Femur (tissue), 1 donor: ENCODE results near the gene SLC25A21.
"Not testable (repeated sequence)": the region's sequence is repeated elsewhere in the genome, so short reads cannot be mapped to it uniquely, and the experiment has no call there.

Experiments used
- DNase-seq: peaks from one replicate; pipeline ENCODE4 v3.0.0-alpha.2; 2017

The SLC25A21 gene

DNA sequence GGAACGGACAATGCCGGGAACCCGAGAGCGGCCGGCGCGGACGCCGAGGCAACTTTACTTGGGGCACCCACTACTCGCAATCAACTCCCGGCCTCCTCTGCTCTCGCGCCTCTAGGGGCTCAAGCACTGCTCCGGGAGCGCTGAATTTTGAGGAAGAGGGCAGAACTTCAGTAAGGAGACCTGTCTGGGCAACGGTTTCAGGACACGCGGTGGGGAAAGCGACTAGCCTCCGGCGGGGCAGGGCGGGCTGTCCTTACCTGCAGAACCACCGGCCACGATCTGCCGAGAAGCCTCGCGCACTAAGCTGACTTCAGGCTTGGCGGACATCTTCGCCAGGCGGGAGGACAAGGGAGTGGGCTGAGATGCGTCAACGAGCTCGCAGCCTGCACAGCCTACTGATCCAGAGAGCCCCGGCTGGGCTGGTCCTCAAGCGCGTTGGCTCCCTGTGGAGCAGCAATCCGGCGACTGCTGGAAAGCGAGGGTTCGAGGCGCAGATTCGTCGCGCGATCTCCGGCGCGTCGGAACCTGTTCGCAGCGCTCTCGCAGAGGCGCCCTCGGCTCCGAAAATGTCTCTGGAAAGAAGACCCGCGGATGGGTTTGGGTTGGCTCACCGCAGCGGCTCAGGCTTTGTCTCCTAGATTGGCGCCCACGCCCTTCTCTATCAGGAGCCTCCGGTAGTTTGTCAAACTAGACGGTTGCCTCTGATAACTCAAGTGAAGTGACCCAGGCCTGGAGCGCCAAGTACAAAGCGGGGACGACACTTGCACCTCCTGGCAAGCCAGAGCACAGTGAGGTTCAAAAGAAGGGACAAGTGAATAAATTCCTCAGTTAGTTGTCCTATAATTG lies at the start of gene SLC25A21:
SLC25A21 (minus strand) TSS at position 583 of the 846 bp plus-strand sequence.
- DNase-seq: peak; percentile 84

DNA sequence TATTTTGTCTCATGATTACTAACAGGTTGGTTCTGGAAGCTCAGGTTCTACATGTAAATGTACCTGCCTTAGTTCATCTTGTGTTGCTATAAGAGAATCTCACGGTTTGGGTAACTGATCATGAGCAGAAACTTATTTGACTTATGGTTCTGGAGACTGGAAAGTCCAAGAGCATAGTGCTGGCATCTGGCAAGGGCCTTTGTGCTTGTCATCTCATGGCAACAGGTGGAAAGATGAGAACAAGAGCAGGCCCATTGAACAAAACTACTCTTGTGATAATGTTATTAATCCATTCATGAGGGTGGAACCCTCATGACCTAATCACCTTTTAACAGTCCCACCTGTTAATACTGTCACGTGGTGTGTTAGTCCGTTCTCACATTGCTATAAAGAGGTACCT lies 48.7 kb upstream of the SLC25A21 start:
- no peak for DNase-seq

DNA sequence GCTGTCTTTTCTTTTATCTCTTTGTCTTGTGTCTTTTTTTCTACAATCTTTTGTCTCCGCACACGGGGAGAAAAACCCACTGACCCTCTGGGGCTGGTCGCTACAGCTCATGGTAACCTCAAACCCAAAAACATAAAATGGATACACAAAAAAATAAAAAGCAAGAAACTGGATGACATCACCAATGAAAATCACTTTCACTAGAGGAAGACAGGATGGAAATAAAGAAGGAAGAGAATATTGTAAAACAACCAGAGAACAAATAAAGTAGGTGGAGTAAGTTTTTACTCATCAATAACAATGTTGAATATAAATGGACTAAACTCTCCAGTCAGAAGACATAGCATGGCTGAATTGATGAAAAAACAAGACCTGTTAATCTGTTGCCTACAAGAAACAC lies 42.9 kb upstream of the SLC25A21 start:
- DNase-seq: no peak

DNA sequence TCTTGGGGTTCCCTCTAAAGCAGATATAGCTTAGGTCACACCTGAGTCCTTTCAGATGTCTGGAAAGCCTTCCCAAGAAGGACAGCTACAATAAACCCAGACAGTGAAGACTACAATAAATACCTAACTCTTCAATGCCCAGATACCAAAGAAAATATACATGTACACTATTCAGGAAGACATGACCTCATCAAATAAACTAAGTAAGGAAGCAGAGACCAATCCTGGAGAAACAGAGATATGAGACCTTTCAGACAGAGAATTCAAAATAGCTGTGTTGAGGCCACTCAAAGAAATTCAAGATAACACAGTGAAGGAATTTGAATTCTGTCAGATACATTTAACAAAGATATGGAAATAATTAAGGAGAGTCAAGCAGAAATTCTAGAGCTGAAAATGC lies 40.6 kb upstream of the SLC25A21 start:
- no peak for DNase-seq

DNA sequence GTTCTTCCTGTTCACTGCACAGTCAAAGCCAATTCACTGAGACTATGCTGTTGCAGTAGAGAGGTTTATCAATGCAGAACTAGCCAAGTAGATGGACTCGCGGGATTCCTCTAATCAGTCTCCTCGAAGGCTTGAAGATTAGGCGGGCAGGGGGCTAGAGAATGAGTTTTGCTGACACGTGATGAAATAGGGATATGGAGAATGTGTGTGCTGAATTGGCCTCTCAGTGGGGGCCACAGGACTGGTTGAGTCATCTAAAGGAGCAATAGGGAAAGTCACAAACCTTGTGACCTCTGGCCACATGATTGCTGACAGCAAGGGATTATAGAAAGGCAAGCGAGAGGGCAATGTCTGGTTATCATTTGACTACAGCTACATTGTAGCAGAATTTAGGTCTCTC lies 38.0 kb upstream of the SLC25A21 start:
- no peak for DNase-seq

DNA sequence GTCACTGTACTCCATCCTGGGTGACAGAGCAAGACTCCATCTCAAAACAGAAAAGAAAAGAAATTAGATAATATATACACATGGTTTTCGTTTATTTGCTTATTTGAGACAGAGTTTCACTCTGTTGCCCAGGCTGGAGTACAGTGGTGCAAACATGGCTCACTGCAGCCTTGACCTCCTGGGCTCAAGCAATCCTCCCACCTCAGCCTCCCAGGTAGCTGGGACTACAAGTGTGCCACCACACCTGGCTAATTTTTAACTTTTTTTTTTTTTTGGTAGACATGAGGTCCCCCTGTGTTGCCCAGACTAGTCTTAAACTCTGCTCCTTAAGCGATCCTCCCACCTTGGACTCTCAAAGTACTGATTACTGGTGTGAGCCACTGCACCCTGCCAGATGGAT lies 37.2 kb upstream of the SLC25A21 start:
- DNase-seq: not testable (repeated sequence)

DNA sequence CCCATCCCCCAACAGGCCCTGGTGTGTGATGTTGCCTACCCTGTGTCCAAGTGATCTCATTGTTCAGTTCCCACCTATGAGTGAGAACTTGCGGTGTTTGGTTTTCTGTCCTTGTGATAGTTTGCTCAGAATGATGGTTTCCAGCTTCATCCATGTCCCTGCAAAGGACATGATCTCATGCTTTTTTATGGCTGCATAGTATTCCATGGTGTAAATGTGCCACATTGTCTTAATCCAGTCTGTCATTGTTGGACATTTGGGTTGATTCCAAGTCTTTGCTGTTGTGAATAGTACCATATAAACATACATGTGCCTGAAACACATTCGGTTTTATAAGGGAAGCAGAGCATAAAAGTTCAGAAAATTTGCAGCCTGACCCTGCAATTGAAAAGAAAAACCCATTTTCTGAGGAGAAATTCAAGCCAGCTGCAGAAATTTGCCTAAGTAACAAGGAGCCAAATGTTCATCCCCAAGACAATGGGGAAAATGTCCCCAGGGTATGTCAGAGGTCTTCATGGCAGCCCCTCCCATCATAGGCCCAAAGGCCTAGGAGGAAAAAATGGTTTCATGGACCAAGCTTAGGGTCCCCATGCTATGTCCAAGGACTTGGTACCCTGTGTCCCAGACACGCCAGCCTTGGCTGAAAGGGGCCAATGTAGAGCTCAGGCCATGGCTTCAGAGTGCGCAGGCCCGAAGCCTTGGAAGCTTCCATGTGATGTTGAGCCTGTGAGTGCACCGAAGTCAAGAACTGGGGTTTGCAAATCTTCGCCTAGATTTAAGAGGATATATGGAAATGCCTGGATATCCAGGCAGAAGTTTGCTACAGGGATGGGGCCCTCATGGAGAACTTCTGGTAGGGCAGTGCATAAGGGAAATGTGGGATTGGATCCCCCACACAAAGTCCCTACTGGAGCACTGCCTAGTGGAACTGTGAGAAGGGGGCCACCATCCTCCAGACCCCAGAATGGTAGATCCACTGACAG lies 33.5 kb upstream of the SLC25A21 start:
- DNase-seq: not testable (repeated sequence)

DNA sequence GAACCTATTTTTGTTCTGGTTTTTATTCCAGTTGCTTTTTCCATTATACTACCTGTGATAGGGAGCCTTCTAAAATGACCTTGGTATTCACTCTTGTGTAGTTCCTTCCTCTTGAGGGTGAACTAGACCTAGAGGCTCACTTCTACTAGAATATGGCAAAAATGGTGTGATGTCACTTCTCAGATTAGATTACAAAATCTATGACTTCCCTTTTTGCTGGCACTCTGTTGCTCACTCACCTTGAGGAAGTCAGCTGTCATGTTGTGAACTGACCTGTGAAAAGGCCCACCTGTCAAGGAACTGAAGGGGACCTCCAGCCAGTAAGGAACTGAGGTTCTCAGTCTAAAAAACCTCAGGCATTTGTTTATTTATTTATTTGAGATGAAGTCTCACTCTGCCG lies 31.0 kb upstream of the SLC25A21 start:
- DNase-seq: no peak

DNA sequence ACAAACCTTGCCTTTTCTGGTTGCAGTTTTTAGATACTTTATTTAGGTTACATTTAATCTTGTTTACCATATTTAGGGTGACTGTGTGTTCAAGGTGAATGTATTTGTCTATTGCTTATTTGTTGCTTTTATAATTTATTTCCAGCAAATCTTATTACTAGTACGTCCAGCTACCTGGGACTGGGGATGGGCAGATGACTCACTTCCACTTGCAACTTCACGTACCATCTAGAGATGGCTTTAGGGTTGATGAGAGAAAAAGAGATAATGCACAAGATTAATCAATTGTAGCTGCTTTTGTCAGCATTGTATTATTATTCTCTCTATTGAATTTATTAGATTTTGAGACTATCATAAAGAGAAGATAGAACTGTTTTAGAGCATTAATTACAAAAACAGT lies 30.4 kb upstream of the SLC25A21 start:
- no peak for DNase-seq

DNA sequence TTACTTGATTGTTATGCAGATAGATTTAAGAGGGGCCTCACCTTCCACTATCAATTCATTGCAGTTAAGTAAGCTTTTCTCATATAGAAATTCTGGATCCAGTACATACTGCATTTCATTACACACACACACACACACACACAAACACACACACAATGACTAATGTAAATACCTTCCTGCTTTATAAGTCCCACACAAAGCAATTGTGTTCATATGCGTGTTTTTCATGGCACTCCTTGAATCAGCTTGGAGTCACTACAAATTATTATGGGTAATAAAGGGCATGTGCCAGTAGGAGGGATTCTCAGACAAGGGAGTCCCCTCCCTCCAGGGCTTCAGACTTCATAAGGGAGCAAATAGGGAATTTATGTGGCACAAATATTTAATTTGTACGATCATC lies 29.9 kb upstream of the SLC25A21 start:
- no peak for DNase-seq

DNA sequence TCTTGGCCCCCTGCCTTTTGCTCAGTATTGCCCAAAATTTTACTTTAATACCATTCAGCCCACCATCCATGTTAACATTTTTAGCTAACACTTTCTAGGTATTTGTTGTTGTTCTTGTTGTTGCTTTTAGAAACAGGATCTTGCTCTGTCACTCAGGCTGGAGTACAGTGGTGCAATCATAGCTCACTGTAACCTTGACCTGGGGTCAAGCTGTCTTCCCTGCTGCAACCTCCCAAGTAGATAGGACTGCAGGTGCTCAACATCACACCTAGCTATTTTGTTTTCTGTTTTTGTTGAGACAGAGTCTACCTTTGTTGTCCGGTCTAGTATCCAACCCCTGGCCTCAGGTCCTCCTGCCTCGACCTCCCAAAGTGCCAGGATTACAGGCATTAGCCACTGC lies 29.3 kb upstream of the SLC25A21 start:
- no peak for DNase-seq

DNA sequence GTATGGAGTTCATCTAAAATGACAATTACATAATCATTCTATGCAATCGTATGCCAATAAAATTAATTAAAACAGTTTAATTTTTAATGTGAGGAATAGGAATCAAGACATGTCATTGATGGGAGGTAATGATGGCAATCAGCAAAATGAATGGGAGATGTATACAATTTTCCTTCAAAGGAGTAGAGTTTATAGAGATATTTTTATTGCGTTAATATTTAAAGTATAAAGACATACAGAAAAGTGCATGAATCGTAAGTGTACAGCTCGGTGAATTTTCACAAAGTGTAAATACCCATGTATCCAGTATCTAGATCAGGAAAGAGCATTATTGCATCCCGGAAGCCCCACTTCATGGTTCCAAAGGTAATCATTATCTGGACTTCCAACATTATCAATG lies 26.5 kb upstream of the SLC25A21 start:
- no peak for DNase-seq

DNA sequence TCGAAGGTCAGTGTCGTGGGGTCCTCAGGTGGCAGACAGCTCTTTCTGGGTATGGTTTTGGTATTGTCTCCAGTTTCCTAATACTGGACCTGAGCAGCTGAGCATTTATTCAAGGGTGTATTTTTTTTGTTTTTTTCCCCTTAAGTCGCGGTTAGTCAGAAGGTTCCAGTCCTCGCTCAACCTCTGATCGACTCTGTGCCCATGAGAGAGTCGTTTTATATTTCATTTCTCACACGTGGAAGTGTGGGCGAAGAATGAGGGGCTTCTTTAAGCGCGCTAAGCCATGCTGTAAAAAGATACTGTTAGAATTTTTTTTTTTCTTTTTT lies 25.8 kb upstream of the SLC25A21 start:
- DNase-seq: no peak

DNA sequence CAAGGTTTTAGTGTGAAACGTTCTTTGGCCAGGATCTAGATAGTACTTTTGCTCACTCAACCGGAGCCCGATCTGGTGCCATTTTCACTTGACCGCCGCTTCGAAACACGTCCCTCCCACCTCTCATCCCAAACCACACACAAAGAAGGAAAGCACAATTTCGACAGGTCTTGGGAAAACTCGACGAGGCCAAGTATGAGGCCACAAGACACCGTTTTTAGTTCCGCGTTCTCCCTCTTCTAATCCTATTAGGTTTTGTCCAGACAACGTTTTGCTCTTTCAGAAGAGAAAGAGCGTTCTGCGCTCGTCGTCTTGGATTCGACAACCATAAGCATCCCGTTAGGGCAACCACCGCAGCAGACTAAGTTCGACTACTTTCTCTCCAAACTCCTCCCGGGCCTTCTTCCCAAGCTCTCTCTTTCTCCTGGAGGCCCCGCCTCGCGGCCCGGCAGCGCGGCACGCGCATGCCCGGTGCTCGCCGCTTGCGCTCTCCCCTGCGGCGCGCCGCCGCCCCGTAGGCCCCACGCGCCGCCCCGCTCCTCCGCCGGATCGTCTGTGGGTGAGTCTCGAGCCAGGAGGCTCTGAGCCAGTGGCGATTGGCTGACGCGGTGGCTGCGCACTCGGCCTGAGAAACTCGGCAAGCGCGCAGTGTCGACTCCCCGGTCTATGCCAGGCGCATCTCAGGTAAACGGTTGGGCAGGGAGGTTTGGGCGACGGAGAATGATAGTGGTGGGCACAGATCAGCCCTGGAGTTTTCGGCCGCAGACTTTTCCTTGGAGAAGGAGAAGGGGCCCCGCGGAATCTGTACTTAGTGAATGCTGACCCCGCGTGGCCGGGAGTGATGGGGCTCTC lies 25.2 kb upstream of the SLC25A21 start, which contains the start of gene MIPOL1:
MIPOL1 (plus strand) TSS at position 517 of the 852 bp plus-strand sequence. CDS start 49,952 bp downstream, outside the sequence.
- DNase-seq: peak; percentile 89

DNA sequence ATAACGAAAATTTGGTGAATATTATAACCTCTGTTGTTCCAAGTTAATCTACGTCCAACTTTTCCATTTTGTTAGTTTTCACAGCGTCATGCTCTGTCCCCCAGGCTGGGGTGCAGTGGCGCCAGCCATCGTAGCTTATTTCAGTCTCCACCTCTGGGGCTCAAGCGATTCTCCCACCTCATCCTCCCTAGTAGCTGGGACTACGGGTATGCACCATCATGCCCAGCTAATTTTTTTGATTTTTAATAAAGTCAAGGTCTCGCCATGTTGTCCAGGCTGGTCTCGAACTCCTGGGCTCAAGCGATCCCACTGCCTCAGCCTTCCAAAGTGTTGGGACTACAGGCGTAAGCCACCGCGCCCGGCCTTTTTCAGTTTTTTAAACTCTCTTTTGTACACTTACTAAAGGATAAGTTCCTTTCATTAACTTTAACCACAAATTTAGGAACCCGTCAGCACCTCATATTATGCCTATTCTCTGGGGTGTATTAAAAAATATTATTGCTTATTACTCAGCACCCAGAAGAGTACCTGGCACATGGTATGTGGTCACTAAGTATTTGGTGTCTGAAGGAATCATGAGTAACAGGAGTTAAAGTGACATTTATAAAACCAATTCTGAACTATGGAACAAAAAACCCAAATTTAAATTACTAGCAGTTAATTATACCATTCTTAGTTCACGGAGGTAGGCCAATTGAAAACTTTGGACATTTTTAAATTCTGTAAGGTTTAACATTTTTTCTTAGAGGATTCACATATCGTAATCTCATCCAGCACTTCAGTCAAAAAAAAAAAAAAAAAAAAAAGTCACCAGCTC lies 24.4 kb upstream of the SLC25A21 start:
- DNase-seq: no peak

DNA sequence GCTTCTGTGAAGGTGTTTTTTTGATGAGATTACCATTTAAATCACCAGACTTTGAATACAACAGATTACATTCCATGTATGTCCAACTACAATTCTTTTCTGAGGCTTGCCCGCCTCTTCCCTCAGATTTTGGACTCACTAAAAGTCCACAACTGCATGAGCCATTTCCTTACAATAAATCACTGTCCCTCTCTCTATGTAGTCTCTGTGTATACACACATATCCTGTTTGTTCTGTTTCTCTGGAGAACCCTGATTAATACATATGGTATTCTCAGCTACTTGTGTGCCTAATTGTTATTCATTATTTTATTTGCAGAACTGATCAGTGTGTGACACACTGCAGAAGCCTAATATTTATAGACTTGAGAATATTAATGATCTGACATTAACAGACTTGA lies 22.9 kb upstream of the SLC25A21 start:
- no peak for DNase-seq

DNA sequence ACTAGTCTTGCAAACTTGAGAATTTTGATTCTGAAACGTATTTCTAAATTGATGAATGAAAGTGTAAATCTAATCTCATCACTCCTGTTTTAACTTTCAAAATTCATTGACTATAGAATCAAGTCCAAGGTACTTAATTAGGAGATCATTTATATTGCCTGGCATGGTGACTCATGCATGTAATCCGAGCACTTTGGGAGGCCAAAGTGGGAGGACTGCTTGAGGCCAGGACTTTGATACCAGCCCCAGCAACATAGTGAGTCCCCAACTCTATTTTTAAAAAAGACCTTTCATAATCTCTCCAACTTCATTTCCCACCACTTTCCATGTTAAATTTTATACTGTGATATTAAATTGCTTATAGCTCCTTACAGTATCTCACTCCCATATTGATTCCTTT lies 22.3 kb upstream of the SLC25A21 start:
- DNase-seq: no peak

DNA sequence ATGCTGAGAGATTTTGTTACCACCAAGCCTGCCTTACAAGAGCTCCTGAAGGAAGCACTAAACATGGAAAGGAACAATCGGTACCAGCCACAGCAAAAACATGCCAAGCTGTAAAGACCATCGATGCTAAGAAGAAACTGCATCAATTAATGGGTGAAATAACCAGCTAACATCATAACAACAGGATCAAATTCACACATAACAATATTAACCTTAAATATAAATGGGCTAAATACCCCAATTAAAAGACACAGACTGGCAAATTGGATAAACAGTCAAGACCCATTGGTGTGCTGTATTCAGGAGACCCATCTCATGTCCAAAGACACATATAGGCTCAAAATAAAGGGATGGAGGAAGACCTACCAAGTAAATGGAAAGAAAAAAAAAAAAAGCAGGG lies 17.3 kb upstream of the SLC25A21 start:
- DNase-seq: not testable (repeated sequence)

DNA sequence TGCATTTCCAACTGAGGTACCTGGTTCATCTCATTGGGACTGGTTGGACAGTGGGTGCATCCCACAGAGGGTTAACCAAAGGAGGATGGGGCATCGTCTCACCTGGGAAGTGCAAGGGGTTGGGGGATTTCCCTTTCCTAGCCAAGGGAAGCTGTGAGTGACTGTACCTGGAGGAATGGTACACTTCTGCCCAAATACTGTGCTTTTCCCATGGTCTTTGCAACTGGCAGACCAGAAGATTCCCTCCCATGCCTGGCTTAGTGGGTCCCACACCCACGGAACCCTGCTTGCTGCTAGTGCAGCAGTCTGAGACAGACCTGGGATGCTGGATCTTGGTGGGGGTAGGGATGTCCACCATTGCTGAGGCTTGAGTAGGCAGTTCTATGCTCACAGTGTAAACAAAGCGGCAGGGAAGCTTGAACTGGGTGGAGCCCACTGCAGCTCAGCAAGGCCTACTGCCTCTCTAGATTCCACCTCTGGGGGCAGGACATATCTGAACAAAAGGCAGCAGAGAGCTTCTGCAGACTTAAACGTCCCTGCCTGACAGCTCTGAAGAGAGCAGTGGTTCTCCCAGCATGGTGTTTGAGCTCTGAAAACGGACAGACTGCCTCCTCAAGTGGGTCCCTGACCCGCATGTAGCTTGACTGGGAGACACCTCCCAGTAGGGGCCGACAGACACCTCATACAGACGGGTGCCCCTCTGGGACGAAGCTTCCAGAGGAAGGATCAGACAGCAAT lies 15.6 kb upstream of the SLC25A21 start:
- not testable (repeated sequence) for DNase-seq

DNA sequence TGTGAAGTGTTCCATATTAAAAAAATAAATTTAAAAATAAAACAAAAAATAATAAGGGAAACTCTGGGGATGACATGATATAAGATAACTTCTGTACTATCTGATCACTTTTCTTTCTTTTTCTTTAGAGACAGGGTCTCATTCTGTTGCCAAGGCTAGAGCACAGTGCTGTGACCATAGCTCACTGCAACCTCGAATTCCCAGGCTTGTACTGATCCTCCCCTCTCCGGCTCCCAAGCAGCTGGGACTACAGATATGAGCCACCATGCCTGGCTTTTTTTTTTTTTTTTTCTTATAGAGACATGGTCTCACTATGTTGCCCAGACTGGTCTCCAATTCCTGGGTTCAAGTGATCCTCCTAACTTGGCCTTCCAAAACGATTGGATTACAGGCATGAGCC lies 14.9 kb upstream of the SLC25A21 start:
- DNase-seq: no peak

DNA sequence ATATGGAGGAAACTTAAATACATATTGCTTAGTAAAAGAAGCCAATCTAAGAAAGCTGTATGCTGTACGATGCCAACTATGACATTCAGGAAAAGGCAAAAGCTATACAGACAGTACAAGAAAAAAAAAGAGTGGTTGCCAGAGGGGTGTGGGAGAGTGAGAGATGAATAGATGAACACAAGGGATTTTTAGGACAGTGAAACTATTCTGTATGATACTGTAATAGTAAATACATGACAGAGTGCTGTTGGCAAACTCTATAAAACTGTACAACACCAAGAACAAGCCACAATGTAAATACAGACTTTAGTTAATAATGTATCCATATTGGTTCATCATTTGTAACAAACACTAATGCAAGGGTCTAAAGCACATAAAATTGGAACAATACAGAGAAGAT lies 14.5 kb upstream of the SLC25A21 start:
- no peak for DNase-seq
